ENCODE results near the gene ARL6. TPM values are rescaled to one million over a fixed set of nuclear protein-coding genes. Genes with fewer than 3 reads are reported as not detected.

ARL6 gene
- total and polyA plus RNA-seq, 5 experiments from 2014 or later = 2.3 to 4.8 (median 3.3) TPM

GRCh38 chr3:97793420-97794019 is 29.0 kb downstream of the ARL6 start:
- Mint-ChIP-seq H3K27me3 (no peaks in the 10 kb centered on the region), H3K4me1 (no peaks in the 10 kb centered on the region), H3K4me3 (no peak overlapping the region), H3K36me3 (peaks cover 0 to 8% (median 0%) of the 10 kb centered on the region in 3 donors), H3K9me3 (no peaks in the 10 kb centered on the region), H3K27ac (no peak overlapping the region)
- POLR2A ChIA-PET = interaction anchor here (1.3 kb wide), 1 partner anchor 229 kb away, joined by 4 read pairs; no protein-coding TSS in a partner anchor
- DNase-seq (peak in 7 of 10 donors; percentile 9 to 70 (median 59)), ATAC-seq (peak in 1 of 2 donors; percentile 40)

DNA sequence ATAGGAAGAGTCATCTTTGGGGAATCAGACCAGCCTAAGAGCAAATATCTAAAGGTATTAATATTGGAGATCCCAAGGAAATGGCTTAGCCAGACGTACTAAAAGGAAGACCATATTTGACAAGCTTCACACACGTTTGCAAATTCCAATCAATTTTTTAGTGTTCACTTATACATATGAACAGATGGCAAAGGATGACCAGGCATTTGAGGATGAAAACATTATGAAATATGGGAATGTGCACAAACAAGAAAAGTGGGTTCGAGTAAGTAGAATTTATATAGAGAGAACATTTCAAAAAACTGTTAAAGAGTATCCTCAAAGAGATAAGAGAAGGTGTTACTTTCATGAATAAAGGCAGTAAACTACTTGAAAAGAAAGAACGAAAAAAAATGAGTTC is 31.4 kb downstream of the ARL6 start:
- DNase-seq = no peak
- no peaks in the 10 kb centered on the region for H3K4me1 Mint-ChIP-seq
- no peak for ATAC-seq
- POLR2A ChIA-PET = interaction anchor here (0.6 kb wide), 1 partner anchor 32 kb away, joined by 3 read pairs; no protein-coding TSS in a partner anchor
- H3K4me3 Mint-ChIP-seq = no peak overlapping the region
- no peaks in the 10 kb centered on the region for H3K27me3 Mint-ChIP-seq
- peaks cover 0 to 3% (median under 1%) of the 10 kb centered on the region in 3 donors for H3K36me3 Mint-ChIP-seq
- H3K27ac Mint-ChIP-seq = no peak overlapping the region
- no peaks in the 10 kb centered on the region for H3K9me3 Mint-ChIP-seq

DNA sequence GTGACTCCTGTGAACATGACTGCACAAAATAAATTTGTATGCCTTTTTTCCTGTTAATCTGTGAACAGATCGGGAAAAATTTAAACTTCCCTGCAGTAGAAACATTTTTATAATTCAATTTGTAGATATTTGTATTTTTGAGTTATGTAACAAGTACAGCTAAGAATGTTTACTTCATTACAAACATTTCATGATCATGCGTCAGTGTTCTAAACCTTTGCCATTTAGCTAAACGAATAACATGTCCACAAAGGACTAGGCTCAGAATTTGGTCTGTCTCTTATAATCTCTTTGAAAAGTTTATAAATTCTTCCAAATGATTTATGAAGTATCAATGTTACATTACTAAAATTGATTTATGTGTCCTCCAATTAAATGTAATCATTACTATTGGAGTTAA is 39.9 kb downstream of the ARL6 start:
- POLR2A ChIA-PET = interaction anchor here (0.7 kb wide), 1 partner anchor 34 kb away, joined by 3 read pairs; no protein-coding TSS in a partner anchor
- DNase-seq (no peak), ATAC-seq (no peak)
- Mint-ChIP-seq H3K27ac (no peak overlapping the region), H3K36me3 (peaks cover 0 to 7% (median 4%) of the 10 kb centered on the region in 3 donors), H3K4me1 (peaks cover 0 to 2% (median 0%) of the 10 kb centered on the region in 4 donors), H3K9me3 (peaks cover 0 to 2% (median 0%) of the 10 kb centered on the region in 9 donors), H3K4me3 (no peak overlapping the region), H3K27me3 (peaks cover 0 to 6% (median 0%) of the 10 kb centered on the region in 5 donors)

GRCh38 chr3:97810779-97811390 is 46.3 kb downstream of the ARL6 start:
- no peak overlapping the region for H3K27ac Mint-ChIP-seq
- H3K4me3 Mint-ChIP-seq = no peak overlapping the region
- peaks cover 0 to 5% (median 2%) of the 10 kb centered on the region in 5 donors for H3K27me3 Mint-ChIP-seq
- H3K9me3 Mint-ChIP-seq = no peaks in the 10 kb centered on the region
- DNase-seq = no peak
- POLR2A ChIA-PET = no interaction called here
- no peak for ATAC-seq
- no peaks in the 10 kb centered on the region for H3K36me3 Mint-ChIP-seq
- H3K4me1 Mint-ChIP-seq = peaks cover 0 to 5% (median under 1%) of the 10 kb centered on the region in 4 donors

DNA sequence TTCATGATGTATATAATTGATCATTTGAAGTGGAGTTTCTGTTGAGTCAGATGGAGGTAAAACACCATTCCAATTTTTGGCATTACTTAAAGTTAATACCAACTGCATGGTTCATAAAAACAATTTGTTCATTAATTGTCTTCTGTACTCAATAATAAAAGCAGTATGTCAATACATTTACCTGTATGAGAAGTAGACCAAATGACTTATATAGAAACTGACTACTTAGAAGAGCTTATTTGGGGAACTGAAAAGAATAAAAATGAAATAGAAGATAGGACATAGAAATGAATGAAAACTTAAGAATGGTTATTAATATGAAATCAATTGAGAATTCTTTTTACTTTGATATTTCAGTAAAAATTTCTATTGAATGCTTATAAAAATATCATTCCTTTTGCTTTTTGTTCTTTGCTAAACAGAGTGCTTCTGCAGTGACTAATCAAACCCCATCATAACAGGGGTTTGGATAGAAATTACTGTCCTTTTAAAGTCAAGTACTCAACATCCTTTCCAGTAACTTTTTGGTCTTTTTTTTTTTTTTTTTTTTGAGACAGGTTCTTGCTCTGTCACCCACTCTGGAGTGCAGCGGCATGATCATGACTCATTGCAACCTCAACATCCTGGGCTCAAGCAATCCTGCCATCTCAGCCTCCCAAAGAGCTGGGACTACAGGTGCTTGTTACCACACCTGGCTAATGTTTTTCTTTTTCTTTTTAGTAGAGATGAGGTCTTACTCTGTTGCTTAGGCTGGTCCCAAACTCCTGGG is 50.8 kb downstream of the ARL6 start:
- DNase-seq = peak in 1 of 10 donors; percentile 22
- Mint-ChIP-seq H3K27ac (no peak overlapping the region), H3K4me3 (no peak overlapping the region), H3K4me1 (peaks cover 0 to 5% (median 0%) of the 10 kb centered on the region in 4 donors), H3K27me3 (peaks cover 5 to 8% (median 5%) of the 10 kb centered on the region in 5 donors), H3K9me3 (no peaks in the 10 kb centered on the region), H3K36me3 (no peaks in the 10 kb centered on the region)
- ATAC-seq = peak in 1 of 2 donors; percentile 41
- POLR2A ChIA-PET = no interaction called here

- peaks cover 5 to 8% (median 5%) of the 10 kb centered on the region in 5 donors for H3K27me3 Mint-ChIP-seq
- POLR2A ChIA-PET = no interaction called here
- H3K4me3 Mint-ChIP-seq = no peak overlapping the region
- H3K36me3 Mint-ChIP-seq = no peaks in the 10 kb centered on the region
- DNase-seq (no peak), ATAC-seq (no peak)
- H3K27ac Mint-ChIP-seq = no peak overlapping the region
- H3K4me1 Mint-ChIP-seq = peaks cover 6 to 12% (median 9%) of the 10 kb centered on the region in 4 donors
- no peaks in the 10 kb centered on the region for H3K9me3 Mint-ChIP-seq
Measured at GRCh38 chr3:97816811-97817210, 52.3 kb downstream of the ARL6 start.

DNA sequence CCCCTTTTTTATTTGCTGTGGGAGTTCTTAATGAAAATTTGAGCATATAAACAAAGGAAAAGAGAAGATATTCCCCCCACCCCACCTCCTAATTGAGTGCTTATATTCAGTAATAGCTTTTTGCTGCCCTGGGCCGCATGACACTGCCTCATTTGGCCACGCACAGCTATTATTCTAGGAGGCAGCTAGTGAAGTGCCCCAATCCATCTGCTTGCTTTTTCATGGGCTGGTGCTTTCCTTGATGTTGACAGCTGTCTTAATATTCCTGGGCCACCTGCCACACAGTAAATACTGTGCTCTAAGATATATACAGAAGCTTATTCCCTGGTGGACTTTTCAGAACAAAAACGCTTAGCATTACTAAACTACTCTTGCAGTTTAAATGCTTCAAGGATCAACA is 53.4 kb downstream of the ARL6 start:
- POLR2A ChIA-PET = no interaction called here
- no peaks in the 10 kb centered on the region for H3K36me3 Mint-ChIP-seq
- peaks cover 5 to 12% (median 8%) of the 10 kb centered on the region in 5 donors for H3K27me3 Mint-ChIP-seq
- no peak overlapping the region for H3K27ac Mint-ChIP-seq
- ATAC-seq (no peak), DNase-seq (no peak)
- no peak overlapping the region for H3K4me3 Mint-ChIP-seq
- H3K4me1 Mint-ChIP-seq = peaks cover 8 to 19% (median 17%) of the 10 kb centered on the region in 4 donors
- no peaks in the 10 kb centered on the region for H3K9me3 Mint-ChIP-seq

GRCh38 chr3:97820780-97821179 is 56.2 kb downstream of the ARL6 start:
- no peaks in the 10 kb centered on the region for H3K36me3 Mint-ChIP-seq
- peak overlapping the region in 6 of 10 donors; percentile 70 to 83 (median 76) for H3K27ac Mint-ChIP-seq
- H3K4me1 Mint-ChIP-seq = peaks cover 10 to 24% (median 20%) of the 10 kb centered on the region in 4 donors
- no peaks in the 10 kb centered on the region for H3K9me3 Mint-ChIP-seq
- ATAC-seq (no peak), DNase-seq (no peak)
- H3K27me3 Mint-ChIP-seq = peaks cover 4 to 15% (median 8%) of the 10 kb centered on the region in 5 donors
- POLR2A ChIA-PET = interaction anchor here (1.0 to 2.3 kb wide), 4 partner anchors 8 to 151 kb away, joined by 3 to 10 read pairs (median 6); partner anchors contain the start of genes ARL6 and RIOX2
- H3K4me3 Mint-ChIP-seq = peak overlapping the region; percentile 82 to 96 (median 92)

- ATAC-seq (peak; percentile 61 to 63), DNase-seq (peak in 4 of 10 donors; percentile 30 to 67 (median 31))
- POLR2A ChIA-PET = interaction anchor here (0.9 to 2.3 kb wide), 6 partner anchors 8 to 702 kb away, joined by 3 to 10 read pairs (median 4); partner anchors contain the start of genes ARL6, CLDND1 and RIOX2
- peak overlapping the region in 9 of 10 donors; percentile 70 to 83 (median 79) for H3K27ac Mint-ChIP-seq
- peaks cover 4 to 13% (median 8%) of the 10 kb centered on the region in 5 donors for H3K27me3 Mint-ChIP-seq
- no peaks in the 10 kb centered on the region for H3K9me3 Mint-ChIP-seq
- peak overlapping the region; percentile 82 to 96 (median 92) for H3K4me3 Mint-ChIP-seq
- no peaks in the 10 kb centered on the region for H3K36me3 Mint-ChIP-seq
- peaks cover 10 to 24% (median 20%) of the 10 kb centered on the region in 4 donors for H3K4me1 Mint-ChIP-seq
Measured at GRCh38 chr3:97821287-97821773, 56.8 kb downstream of the ARL6 start.

DNA sequence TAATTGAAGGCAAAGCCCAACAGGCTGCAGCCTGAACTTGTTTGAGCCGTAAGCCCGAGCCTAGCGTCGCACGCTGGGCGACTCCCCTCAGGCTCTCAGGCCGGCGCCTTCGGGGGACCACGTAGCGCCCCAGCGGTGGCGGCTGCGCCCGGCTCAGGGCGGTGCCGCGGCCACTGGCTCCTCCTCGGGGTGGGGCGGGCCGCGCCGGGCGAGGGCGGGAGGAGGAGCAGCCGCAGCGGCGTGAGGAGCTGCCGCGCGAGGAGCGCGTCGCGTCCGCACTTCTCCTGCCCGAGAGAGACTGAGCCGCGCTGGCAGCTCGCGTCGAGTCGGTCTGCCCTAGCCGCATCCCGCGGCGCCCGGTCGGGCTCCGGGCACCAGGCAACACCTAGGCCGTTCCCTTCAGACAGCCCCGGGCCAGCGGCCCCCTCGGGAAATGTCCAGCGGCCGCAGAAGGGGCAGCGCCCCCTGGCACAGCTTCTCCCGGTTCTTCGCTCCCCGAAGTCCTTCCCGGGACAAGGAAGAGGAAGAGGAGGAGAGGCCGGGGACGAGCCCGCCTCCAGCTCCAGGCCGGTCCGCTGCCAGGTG is 57.3 kb downstream of the ARL6 start, which contains the start of gene CRYBG3:
CRYBG3 (plus strand) TSS at position 238 of the 585 bp plus-strand sequence; CDS start at position 434, 196 bp downstream.
- no peaks in the 10 kb centered on the region for H3K9me3 Mint-ChIP-seq
- ATAC-seq (peak; percentile 96 to 97), DNase-seq (peak; percentile 65 to 83 (median 76))
- POLR2A ChIA-PET = interaction anchor here (0.9 to 2.3 kb wide), 5 partner anchors 9 to 701 kb away, joined by 3 to 10 read pairs (median 5); partner anchors contain the start of genes ARL6, CLDND1 and RIOX2
- peaks cover 4 to 13% (median 8%) of the 10 kb centered on the region in 5 donors for H3K27me3 Mint-ChIP-seq
- peaks cover 10 to 24% (median 20%) of the 10 kb centered on the region in 4 donors for H3K4me1 Mint-ChIP-seq
- H3K36me3 Mint-ChIP-seq = no peaks in the 10 kb centered on the region
- peak within 1 kb of the TSS; percentile 62 to 93 (median 82) for H3K27ac Mint-ChIP-seq
- peak within 1 kb of the TSS; percentile 87 to 96 (median 94) for H3K4me3 Mint-ChIP-seq

DNA sequence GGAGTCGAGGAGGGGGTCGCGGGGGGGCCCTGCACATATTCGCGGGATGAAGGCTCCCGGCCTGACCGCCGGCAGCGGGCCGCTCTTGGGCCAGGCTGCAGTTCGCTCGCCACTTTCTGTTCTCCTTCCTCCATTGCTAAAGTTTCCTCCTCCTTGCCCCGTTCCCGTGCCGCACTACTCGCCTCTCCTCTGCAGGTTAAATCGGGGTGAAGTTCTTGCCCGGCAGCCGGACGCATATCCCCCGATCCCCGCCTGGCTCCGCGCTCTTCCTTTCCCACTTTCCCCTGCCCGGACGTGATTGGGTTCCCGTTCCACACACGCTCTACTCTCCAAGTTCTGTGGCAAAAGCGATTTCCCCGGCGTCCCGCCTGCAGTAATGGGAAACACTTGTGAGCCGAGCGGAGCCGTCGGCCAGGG is 57.8 kb downstream of the ARL6 start:
- peak in 1 of 2 donors; percentile 15 for ATAC-seq
- POLR2A ChIA-PET = interaction anchor here (0.9 to 2.3 kb wide), 5 partner anchors 9 to 701 kb away, joined by 3 to 10 read pairs (median 5); partner anchors contain the start of genes ARL6, CLDND1 and RIOX2
- H3K4me1 Mint-ChIP-seq = peaks cover 10 to 24% (median 20%) of the 10 kb centered on the region in 4 donors

More for the DNA sequence above, 57.8 kb downstream of the ARL6 start:
- H3K27ac Mint-ChIP-seq = peak overlapping the region in 9 of 10 donors; percentile 46 to 93 (median 79)
- no peaks in the 10 kb centered on the region for H3K36me3 Mint-ChIP-seq
- peaks cover 4 to 13% (median 8%) of the 10 kb centered on the region in 5 donors for H3K27me3 Mint-ChIP-seq
- H3K4me3 Mint-ChIP-seq = peak overlapping the region; percentile 87 to 96 (median 94)
- DNase-seq = peak in 4 of 10 donors; percentile 8 to 19 (median 16)
- no peaks in the 10 kb centered on the region for H3K9me3 Mint-ChIP-seq

Data from naive thymus-derived CD8-positive, alpha-beta T cell (primary cell).